Measurements from ENCODE around the gene C2orf78. TPM values are rescaled to one million over a fixed set of nuclear protein-coding genes. Genes with fewer than 3 reads are reported as not detected.
"Not testable (repeated sequence)": the region's sequence is repeated elsewhere in the genome, so short reads cannot be mapped to it uniquely, and the experiment has no call there.

The C2orf78 gene
- total and polyA plus RNA-seq, 5 experiments from 2014 or later, result not detected

DNA sequence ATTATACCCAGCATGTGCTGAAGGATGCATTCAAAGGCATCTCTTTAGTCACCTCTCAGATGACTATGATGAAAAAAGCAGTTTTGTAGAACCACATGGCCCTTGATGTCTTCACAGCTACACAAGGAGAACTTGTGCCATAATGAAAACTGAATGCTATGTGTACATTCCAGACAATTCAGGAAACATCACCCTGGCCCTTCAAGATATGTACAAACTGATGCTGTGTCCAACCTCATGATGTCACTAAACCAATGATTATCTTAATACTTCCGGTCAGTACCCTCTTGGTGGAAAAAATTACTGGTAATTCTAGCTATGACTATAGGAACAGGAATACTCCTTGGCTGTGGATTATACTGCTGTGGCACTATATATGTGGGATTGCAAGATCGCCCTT is 24.1 kb upstream of the C2orf78 start:
- POLR2A ChIA-PET, result no interaction called here
- Mint-ChIP-seq H3K9me3 (no peaks in the 10 kb centered on the region), H3K36me3 (peaks cover 0 to 82% (median 15%) of the 10 kb centered on the region in 3 donors), H3K27me3 (no peaks in the 10 kb centered on the region), H3K4me3 (no peak overlapping the region), H3K4me1 (peaks cover 0 to 1% (median 0%) of the 10 kb centered on the region in 4 donors), H3K27ac (no peak overlapping the region)
- ATAC-seq (no peak), DNase-seq (no peak)

DNA sequence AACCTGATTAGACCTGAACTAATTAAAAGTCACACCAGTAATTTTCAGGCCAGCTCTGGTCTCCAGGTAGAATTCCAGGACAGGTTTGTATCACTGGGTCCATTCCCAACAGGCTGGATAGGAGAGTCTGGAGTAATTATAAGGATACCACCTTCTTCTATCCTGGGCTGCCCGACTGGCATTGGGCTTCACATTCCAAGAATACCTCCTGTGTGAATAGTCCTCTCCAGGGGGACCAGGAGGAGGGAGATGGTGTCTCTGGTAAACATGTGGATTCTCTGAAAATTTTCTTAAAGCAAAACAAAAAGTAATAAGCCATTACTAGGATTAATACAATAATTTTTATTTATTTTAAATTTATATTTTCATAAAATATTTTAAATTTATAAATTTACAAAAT is 21.4 kb upstream of the C2orf78 start:
- Mint-ChIP-seq H3K4me1 (peaks cover under 1 to 4% (median 3%) of the 10 kb centered on the region in 4 donors), H3K9me3 (no peaks in the 10 kb centered on the region), H3K4me3 (no peak overlapping the region), H3K27me3 (no peaks in the 10 kb centered on the region), H3K36me3 (peaks cover 6 to 90% (median 18%) of the 10 kb centered on the region in 3 donors), H3K27ac (no peak overlapping the region)
- no peak for DNase-seq
- no peak for ATAC-seq
- POLR2A ChIA-PET, result no interaction called here

DNA sequence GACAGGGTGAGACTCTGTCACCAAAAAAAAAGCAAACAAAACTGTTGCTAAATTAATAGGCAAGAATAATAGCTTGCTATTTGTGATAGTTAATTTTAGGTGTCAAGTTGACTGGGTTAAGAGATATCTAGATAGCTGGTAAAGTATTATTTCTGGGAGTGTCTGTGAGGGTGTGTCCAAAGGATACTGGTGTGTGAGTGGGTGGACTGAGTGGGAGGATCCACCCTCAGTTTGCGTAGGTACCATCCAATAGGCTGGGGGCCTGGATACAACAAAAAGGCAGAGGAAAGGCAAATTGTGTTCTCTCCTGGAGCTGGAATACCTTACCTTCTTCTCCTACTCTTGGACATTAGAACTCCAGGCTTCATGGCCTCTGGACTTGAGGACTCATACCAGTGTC is 19.0 kb upstream of the C2orf78 start:
- peak overlapping the region in 1 of 10 donors; percentile 56 for H3K27ac Mint-ChIP-seq
- peaks cover 9 to 12% (median 11%) of the 10 kb centered on the region in 4 donors for H3K4me1 Mint-ChIP-seq
- ATAC-seq (no peak), DNase-seq (no peak)
- H3K36me3 Mint-ChIP-seq, result peaks cover 11 to 92% (median 20%) of the 10 kb centered on the region in 3 donors
- H3K4me3 Mint-ChIP-seq, result no peak overlapping the region
- H3K27me3 Mint-ChIP-seq, result no peaks in the 10 kb centered on the region
- no peaks in the 10 kb centered on the region for H3K9me3 Mint-ChIP-seq
- POLR2A ChIA-PET, result no interaction called here

DNA sequence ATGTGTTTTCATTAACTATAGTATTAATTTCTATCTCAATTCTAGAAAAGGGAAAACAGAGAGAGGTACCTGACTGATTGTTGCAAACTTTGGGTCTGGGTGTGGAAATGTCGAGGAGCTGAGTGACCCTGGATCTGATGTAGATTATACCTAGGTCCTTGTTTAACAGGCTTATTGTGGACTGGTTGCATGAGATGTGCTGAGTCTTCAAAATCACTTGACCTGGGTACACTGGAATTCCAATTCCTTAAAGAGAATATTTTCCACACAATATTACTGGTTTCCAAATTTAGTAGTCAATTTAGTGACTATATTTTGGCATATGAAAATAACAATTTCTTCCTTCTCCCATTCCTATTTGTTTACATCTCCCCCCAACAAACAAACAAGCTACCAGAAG is 17.6 kb upstream of the C2orf78 start:
- ATAC-seq (no peak), DNase-seq (no peak)
- Mint-ChIP-seq H3K27ac (no peak overlapping the region), H3K27me3 (no peaks in the 10 kb centered on the region), H3K4me3 (no peak overlapping the region), H3K4me1 (peaks cover 18 to 23% (median 19%) of the 10 kb centered on the region in 4 donors), H3K9me3 (no peaks in the 10 kb centered on the region), H3K36me3 (peaks cover 18 to 95% (median 21%) of the 10 kb centered on the region in 3 donors)
- POLR2A ChIA-PET, result no interaction called here

DNA sequence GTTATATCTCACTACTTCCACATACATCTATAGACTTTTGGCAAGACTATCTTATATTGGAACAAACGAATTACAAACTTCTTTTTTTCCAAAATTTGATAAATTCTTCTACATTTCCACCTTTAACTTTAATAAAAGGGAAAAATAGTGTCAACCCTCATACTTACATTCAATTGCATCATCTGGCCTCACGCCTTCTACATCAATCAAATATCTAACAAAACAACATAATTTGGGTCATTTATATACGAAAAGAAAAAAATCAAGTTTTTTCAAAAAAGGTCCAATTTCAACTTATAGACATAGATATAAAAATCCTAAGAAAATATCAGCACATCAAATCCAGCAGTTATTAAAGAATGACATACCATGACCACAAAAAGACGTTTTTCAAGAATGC is 17.0 kb upstream of the C2orf78 start:
- H3K36me3 Mint-ChIP-seq, result peaks cover 18 to 95% (median 21%) of the 10 kb centered on the region in 3 donors
- H3K27me3 Mint-ChIP-seq, result no peaks in the 10 kb centered on the region
- no peak overlapping the region for H3K27ac Mint-ChIP-seq
- H3K4me1 Mint-ChIP-seq, result peaks cover 18 to 25% (median 21%) of the 10 kb centered on the region in 4 donors
- no peak for ATAC-seq
- DNase-seq, result no peak
- no peak overlapping the region for H3K4me3 Mint-ChIP-seq
- POLR2A ChIA-PET, result no interaction called here
- H3K9me3 Mint-ChIP-seq, result no peaks in the 10 kb centered on the region

DNA sequence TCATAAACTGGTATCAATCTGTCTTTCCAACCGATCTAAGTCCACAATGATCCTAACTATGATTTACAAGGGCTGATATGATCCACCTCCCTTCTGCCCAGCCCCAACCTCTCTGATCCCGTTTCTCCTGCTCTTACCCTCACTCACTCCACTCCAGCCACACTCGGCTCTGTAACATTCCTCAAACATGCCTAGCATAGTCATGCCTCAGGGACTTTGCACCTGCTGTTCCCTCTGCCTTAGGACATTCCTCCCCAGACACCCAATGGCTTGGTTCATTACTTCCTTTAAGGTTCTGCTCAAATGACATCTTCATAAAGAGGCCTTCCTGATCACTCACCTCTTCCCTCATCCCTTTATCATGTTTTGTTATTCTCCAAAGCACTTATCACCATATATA is 13.3 kb upstream of the C2orf78 start:
- POLR2A ChIA-PET, result no interaction called here
- H3K36me3 Mint-ChIP-seq, result peaks cover 18 to 95% (median 32%) of the 10 kb centered on the region in 3 donors
- no peaks in the 10 kb centered on the region for H3K9me3 Mint-ChIP-seq
- H3K4me1 Mint-ChIP-seq, result peaks cover 22 to 43% (median 34%) of the 10 kb centered on the region in 4 donors
- H3K27ac Mint-ChIP-seq, result peak overlapping the region in 5 of 10 donors; percentile 2 to 82 (median 70)
- no peak for DNase-seq
- H3K4me3 Mint-ChIP-seq, result peak overlapping the region in 1 of 10 donors; percentile 19
- ATAC-seq, result no peak
- H3K27me3 Mint-ChIP-seq, result no peaks in the 10 kb centered on the region

DNA sequence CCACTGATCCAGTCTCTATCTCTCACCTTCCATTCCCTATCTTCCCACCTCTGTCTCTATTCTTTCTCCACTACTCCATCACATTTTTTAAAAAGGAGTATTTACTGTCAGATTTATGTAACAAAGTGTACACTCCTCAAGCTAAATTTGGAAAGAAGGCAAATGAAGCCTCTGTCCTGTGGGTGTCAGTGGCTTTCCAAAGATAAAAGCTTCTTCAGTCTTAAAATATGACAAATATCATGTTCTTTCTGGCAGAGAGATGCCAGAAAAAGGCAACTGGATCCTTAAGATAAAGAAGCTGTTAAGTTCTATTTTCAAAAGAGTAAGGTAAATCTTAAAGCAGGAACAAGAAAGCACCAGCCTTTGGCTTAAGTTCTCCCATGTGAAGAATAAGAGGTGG is 11.2 kb upstream of the C2orf78 start:
- Mint-ChIP-seq H3K9me3 (no peaks in the 10 kb centered on the region), H3K4me1 (peaks cover 18 to 53% (median 43%) of the 10 kb centered on the region in 4 donors), H3K4me3 (no peak overlapping the region), H3K27me3 (no peaks in the 10 kb centered on the region), H3K36me3 (peaks cover 12 to 94% (median 32%) of the 10 kb centered on the region in 3 donors), H3K27ac (no peak overlapping the region)
- DNase-seq, result no peak
- POLR2A ChIA-PET, result interaction anchor here (0.6 kb wide), 1 partner anchor 406 kb away, joined by 3 read pairs; the partner anchor contains the start of gene MOB1A
- no peak for ATAC-seq

DNA sequence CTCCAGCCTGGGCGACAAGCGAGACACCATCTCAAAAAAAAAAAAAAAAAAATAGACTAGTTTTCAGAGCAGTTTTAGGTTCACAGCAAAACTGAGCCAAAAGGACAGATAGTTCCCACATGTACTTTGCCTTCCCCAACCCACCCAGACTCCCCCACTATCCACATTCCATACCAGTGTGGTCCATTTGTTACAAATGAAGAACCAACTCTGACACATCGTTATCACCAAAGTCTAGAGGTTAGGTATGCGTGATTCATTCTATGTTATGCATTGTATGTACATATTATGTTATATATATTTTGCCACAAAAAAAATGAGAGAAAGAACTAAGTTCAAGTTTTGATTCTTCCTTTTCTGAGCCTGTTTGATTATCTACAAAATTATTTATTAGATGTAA is 7.6 kb upstream of the C2orf78 start:
- Mint-ChIP-seq H3K9me3 (no peaks in the 10 kb centered on the region), H3K27me3 (no peaks in the 10 kb centered on the region), H3K4me1 (peaks cover 10 to 55% (median 47%) of the 10 kb centered on the region in 4 donors), H3K4me3 (peak overlapping the region in 2 of 10 donors; percentile 32 to 51), H3K27ac (no peak overlapping the region), H3K36me3 (peaks cover 0 to 62% (median 26%) of the 10 kb centered on the region in 3 donors)
- DNase-seq (no peak), ATAC-seq (no peak)
- POLR2A ChIA-PET, result interaction anchor here (0.7 kb wide), 1 partner anchor 421 kb away, joined by 6 read pairs; no protein-coding TSS in a partner anchor

DNA sequence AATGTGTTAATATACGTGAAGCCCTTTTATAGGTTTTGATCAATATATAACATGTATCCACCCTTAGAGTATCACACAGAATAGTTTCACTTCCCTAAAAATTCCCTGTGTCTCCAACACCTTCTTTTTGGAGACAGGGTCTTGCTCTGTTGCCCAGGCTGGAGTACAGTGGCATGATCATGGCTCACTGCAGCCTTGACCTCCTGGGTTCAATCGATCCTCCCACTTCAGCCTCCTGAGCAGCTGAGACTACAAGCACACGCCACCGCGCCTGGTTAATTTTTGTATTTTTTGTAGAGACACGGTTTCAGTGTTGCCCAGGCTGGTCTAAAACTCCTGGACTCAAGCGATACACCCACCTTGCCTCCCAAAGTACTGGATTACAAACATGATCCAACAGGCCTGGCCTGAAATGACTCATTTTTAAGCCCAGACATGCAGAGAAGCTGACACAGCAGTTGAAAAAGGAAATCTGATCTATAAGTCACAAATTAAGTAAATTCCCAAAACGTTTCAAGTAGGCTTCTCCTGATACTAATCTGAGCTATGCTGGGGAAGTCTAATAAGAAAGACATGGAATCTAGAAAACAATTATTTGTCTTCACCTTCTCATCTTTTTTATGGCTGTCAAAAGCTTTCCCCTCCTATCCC is 7.0 kb upstream of the C2orf78 start:
- H3K4me3 Mint-ChIP-seq, result peak overlapping the region in 7 of 10 donors; percentile 4 to 51 (median 20)
- H3K4me1 Mint-ChIP-seq, result peaks cover 10 to 53% (median 45%) of the 10 kb centered on the region in 4 donors
- no peaks in the 10 kb centered on the region for H3K9me3 Mint-ChIP-seq
- POLR2A ChIA-PET, result no interaction called here
- ATAC-seq (no peak), DNase-seq (no peak)
- H3K27ac Mint-ChIP-seq, result peak overlapping the region in 1 of 10 donors; percentile 52
- H3K27me3 Mint-ChIP-seq, result no peaks in the 10 kb centered on the region
- peaks cover 0 to 56% (median 26%) of the 10 kb centered on the region in 3 donors for H3K36me3 Mint-ChIP-seq

DNA sequence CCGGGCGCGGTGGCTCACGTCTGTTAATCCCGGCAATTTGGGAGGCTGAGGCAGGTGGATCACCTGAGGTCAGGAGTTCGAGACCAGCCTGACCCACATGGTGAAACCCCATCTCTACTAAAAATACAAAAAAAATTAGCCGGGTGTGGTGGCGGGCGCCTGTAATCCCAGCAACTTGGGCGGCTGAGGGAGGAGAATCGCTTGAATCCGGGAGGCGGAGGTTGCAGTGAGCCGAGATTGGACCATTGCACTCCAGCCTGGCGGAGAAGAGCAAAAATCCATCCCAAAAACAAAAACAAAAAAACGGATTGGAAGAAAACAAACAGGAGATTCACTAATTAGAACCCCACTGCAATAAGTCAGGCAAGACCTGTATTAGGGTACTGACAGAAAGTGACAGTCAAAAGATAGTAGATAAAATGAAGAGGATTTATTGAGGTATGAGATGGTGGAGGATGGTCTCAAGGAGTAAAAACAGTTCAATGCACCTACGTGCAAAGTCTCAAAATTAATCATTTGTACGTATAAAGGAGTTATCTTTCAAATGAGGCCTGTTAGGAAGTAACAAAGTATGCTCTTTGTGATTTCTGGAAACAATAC is 5.0 kb upstream of the C2orf78 start:
- peak overlapping the region; percentile 91 to 100 (median 99) for H3K4me3 Mint-ChIP-seq
- H3K27me3 Mint-ChIP-seq, H3K9me3 Mint-ChIP-seq, DNase-seq, ATAC-seq: not testable (repeated sequence)
- H3K27ac Mint-ChIP-seq, result peak overlapping the region; percentile 96 to 99 (median 99)
- H3K36me3 Mint-ChIP-seq, result peaks cover 0 to 36% (median 20%) of the 10 kb centered on the region in 3 donors
- H3K4me1 Mint-ChIP-seq, result peaks cover 10 to 53% (median 36%) of the 10 kb centered on the region in 4 donors
- POLR2A ChIA-PET, result interaction anchor here (0.7 to 1.2 kb wide), 4 partner anchors 9 to 49 kb away, joined by 3 to 6 read pairs (median 4); partner anchors contain the start of gene TPRKB

DNA sequence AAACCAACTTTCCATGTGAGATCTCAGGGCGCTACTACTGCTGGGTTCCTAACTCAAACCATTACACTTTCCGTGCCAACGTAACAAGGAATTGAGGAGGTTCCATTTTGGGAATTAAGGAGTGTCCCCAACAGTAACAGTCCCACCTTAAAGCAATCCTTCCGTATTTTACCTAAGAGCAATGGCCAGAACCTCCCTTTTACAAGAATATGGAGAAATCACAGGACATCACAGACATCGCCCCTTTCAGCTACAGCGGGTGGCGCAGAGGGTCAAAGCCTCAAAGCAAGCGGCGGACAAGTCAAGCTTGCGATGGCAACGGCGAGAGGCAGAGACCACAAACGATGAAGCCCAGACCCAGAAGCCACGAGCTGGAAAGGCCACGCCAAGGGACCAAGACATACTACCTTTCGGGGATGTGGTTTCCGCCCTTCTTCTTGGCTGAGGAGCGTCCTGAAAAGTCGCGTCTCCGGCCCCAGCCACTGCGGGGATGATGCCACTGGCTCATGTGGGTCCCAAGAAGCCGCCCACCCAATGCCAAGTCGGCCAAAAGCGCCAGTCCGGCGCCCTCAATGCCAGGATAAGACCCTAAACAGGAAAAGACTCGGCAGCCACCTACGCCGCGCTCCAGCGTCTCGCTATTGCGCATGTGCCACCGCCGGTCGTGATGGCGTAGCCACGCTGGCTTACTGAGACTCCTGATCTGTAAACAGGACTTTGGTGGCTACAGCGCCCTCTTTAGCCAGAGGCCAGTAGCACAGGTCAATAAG is 4.3 kb upstream of the C2orf78 start, which contains the start of gene DUSP11:
DUSP11 (minus strand) TSS at position 637 of the 770 bp plus-strand sequence; CDS start at position 508, 129 bp downstream.
- H3K36me3 Mint-ChIP-seq, result peaks cover 0 to 29% (median 14%) of the 10 kb centered on the region in 3 donors

DNA sequence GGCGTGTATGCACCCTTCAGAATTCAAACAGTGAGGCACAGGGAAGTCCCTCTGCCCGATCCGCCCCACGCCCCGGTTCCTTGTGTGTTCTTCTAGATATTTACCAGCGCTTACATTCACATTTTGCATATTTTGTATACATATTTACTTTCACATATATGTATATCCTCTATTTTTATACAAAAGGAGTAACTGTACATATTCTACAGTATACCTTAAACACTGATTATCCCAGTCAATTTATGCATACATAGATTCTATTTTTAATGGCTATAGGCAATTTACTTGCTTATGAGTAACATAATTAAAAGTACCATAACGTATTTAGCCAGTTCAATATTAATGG is 3.8 kb upstream of the C2orf78 start:
- POLR2A ChIA-PET, result interaction anchor here (0.9 to 1.2 kb wide), 3 partner anchors 10 to 48 kb away, joined by 3 to 6 read pairs (median 5); partner anchors contain the start of gene TPRKB
- peaks cover 0 to 24% (median 11%) of the 10 kb centered on the region in 3 donors for H3K36me3 Mint-ChIP-seq
- ATAC-seq (no peak), DNase-seq (no peak)
- peaks cover 0 to 2% (median 0%) of the 10 kb centered on the region in 9 donors for H3K9me3 Mint-ChIP-seq
- H3K27me3 Mint-ChIP-seq, result peaks cover 0 to 8% (median 2%) of the 10 kb centered on the region in 5 donors
- H3K4me3 Mint-ChIP-seq, result peak overlapping the region; percentile 91 to 100 (median 99)
- peaks cover 6 to 43% (median 28%) of the 10 kb centered on the region in 4 donors for H3K4me1 Mint-ChIP-seq
- H3K27ac Mint-ChIP-seq, result peak overlapping the region; percentile 96 to 99 (median 99)

More for the DNA sequence above, 4.3 kb upstream of the C2orf78 start, which contains the start of gene DUSP11:
- H3K4me1 Mint-ChIP-seq, result peaks cover 6 to 47% (median 31%) of the 10 kb centered on the region in 4 donors
- peak within 1 kb of the TSS; percentile 96 to 99 (median 99) for H3K27ac Mint-ChIP-seq
- H3K4me3 Mint-ChIP-seq, result peak within 1 kb of the TSS; percentile 91 to 100 (median 99)
- ATAC-seq (peak; percentile 97 to 98), DNase-seq (peak; percentile 92 to 99 (median 96))
- H3K9me3 Mint-ChIP-seq, result peaks cover 0 to 2% (median 0%) of the 10 kb centered on the region in 9 donors
- H3K27me3 Mint-ChIP-seq, result peaks cover 0 to 8% (median 2%) of the 10 kb centered on the region in 5 donors
- POLR2A ChIA-PET, result interaction anchor here (0.7 to 1.2 kb wide), 4 partner anchors 10 to 49 kb away, joined by 3 to 6 read pairs (median 4); partner anchors contain the start of gene TPRKB
